NOMO-1 treated with dmso at 0.1 percent for 144 hours (cell line): ENCODE results near the gene FNDC1.

Experiments used
- DNase-seq: peaks from one replicate; lab custom pipeline; 2025; ENCODE audit not compliant: unreplicated experiment; lab: John Stamatoyannopoulos, UW

The FNDC1 gene

GRCh38 chr6:159305159-159305558, 136.0 kb downstream of the FNDC1 start:
- DNase-seq, result no peak

GRCh38 chr6:159305804-159306537, 136.8 kb downstream of the FNDC1 start:
- DNase-seq, result no peak

DNA sequence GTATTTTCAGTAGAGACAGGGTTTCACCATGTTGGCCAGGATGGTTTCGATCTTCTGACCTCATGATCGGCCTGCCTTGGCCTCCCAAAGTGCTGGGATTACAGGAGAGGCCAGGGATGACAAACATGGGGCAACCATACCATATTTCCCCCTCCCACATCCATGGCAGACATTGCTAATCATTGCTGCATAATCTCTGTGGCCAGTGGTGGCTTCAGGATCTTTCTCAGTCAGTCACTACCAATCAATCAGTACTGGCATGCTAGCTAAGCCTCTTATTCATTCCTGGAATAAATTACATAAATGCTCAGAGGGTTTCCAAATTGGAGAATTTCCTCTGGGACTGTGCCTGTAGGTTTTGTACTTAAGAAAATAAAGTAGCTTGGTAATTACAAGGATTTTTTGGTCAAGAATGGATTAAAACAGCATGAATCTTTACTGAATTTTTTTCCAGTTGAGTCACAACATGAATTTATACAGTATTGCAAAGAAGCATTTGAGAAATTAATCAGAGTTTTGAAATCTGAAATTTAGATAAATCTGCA, 138.1 kb downstream of the FNDC1 start:
- DNase-seq, result no peak

GRCh38 chr6:159308198-159308597, 139.0 kb downstream of the FNDC1 start:
- no peak for DNase-seq

- DNase-seq, result no peak
These were observed 140.5 kb downstream of the FNDC1 start for GRCh38 chr6:159309723-159310122.

DNA sequence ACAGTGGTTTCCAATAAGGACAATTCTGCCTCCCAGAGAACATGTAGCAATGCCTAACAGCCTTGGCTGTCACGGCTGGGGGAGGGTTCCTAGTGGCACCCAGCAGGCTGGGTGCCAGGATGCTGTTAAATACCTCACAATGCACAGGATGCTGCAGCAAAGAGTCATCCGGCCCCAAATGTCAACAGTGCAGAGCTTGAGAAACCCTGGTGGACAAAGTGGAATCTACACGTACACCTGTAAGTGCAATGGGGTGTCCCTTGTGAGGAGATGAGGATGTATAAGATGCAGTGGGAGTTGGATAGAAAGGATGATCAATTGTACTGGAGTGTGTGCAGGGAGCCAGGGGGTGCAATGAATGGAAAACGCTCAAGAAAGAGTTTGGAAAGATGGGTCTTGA, 142.4 kb downstream of the FNDC1 start:
- no peak for DNase-seq

- DNase-seq, result no peak
These were observed 143.0 kb downstream of the FNDC1 start for GRCh38 chr6:159312206-159312605.

DNA sequence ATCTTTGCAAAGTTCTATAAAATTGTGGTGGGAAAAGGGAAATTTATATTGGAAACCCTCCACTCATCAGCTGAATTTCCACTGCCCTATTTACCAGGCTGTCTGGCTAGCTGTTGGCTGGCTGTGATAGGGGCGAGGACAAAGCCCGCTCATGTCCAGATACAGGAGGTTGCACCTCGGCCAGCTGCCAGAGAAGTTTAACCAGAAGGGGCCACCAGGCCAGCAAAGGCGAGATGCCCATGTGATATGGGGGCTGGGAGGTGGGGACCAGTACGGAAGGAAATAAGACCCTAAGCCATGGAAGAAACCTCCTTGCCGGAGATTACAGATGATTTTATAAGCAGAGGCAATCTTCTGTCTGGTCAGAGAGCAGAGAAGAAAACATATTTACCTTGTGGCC, 143.8 kb downstream of the FNDC1 start:
- no peak for DNase-seq

DNA sequence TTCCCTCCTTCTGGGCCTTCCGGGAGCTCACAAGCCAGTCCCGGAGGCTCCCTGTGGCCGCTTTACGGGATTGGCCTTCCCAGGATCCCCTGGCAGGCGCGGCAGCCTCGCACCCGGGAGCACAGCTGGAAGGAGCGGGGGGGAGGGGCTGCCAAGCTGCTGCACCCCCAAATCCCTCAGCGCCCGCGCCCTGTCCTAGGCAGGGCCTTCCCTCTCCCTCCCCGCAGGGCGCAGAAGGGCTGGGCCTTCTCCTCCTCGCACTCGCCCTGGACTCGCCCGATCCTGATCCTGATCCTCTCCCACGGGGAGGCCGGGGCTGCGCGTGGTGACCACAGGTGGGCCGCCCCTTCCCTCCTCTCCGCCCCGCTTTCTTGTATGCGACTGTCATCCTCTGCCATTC, 146.4 kb downstream of the FNDC1 start:
- no peak for DNase-seq

DNA sequence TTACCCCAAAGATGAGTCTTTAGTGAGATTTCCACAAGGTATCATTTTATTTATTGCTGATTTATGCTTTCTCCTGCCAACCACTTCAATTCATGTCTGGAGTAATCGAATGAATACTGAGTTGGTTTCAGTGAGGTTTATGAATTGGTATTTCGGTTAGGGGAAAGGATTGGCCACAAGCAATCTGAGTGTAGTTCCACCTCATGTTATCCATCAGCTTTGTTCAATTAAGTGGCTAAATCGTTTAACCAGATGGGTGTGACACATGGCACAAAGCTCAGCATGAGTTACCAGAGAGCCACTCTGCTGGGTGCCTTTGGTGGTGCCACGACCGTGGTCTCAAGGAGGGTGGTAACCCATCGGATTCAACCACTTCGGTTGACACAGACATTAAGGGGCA, 148.2 kb downstream of the FNDC1 start:
- DNase-seq, result no peak

- no peak for DNase-seq
These were observed 152.1 kb downstream of the FNDC1 start for GRCh38 chr6:159321267-159321666.
